ENCODE measurements around the gene PRXL2C.

DNA sequence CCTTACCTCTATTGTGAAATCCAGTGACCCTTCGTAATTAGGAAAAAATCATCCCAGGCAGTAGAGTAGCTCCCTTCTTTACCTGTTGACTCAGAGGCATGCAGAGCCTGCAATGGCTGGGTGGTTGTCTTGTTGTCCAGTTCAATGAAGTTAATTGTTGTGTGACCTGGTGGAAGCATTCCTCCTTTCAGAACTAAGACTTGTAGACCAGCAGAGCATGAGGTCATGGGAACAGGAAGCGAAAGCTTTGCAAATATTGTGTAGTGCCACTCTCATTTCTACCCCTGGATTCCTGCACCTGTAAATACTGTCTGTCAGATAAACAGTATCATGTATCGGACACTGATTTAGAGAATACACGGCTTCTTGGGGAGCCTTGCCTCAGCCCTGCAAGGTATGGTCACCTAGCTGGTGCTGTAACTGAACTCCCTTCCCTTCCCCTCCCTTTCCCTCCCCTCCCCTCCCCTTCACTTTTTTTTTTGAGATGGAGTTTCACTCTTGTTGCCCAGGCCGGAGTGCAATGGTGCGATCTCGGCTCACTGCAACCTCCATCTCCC is 5.7 kb upstream of the PRXL2C start:
- TF ChIP-seq TAF1 (IDR thresholded peaks at IDR 0.05; ENCODE audit: low read depth) (no peak), FOXM1 (IDR thresholded peaks at IDR 0.05; ENCODE audit: borderline replicate concordance, low read depth) (no peak), MAX (IDR thresholded peaks at IDR 0.05) (no peak), RAD21 (IDR thresholded peaks at IDR 0.05; ENCODE audit: low read depth) (no peak), CREB1 (IDR thresholded peaks at IDR 0.05; ENCODE audit: low read depth) (no peak), EP300 (IDR thresholded peaks at IDR 0.05; ENCODE audit: borderline replicate concordance) (no peak), REST (IDR thresholded peaks at IDR 0.05; ENCODE audit: low read depth) (no peak), CEBPB (IDR thresholded peaks at IDR 0.05) (no peak)

Measured in Ishikawa (cell line).